ENCODE measurements around the gene SETD2. TPM values are rescaled to one million over a fixed set of nuclear protein-coding genes. Genes with fewer than 3 reads are reported as not detected.

Gene SETD2
- total RNA-seq, 1 donor from 2014 or later = 65.7 TPM

DNA sequence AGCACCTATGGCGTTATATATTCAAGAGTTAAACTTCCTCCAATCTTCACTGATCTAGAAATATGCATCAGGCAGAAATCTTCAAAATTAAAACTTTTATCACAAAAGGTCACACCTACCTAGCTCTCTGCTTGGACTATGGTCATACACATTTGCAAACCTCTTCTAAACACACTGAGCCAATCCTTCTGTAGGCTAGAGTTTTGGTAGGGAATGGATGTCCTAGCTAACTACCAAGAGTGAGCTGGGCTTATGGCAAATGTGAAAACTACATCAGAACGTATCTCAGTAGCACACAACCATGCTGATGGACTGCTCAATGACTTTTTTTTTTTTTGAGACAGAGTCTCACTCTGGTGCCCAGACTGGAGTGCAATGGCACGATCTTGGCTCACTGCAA is 29.6 kb downstream of the SETD2 start:
- H3K4me1 Mint-ChIP-seq = peaks cover 61% of the 10 kb centered on the region
- ChIA-PET CTCF (interaction anchor here (0.6 to 0.9 kb wide), 2 partner anchors 189 to 240 kb away, joined by 3 read pairs; no protein-coding TSS in a partner anchor), POLR2A (no interaction called here)
- H3K36me3 Mint-ChIP-seq (ENCODE audit: low read depth) = peaks cover 7% of the 10 kb centered on the region
- no peak overlapping the region for H3K4me3 Mint-ChIP-seq
- no peaks in the 10 kb centered on the region for H3K9me3 Mint-ChIP-seq
- intact Hi-C loops (cut with micrococcal nuclease) = no loop called here
- ATAC-seq (ENCODE audit: low read depth) = no peak
- H3K27me3 Mint-ChIP-seq = no peaks in the 10 kb centered on the region
- DNase-seq = no peak
- TF ChIP-seq CTCF (IDR thresholded peaks at IDR 0.05) = no peak
- no peak overlapping the region for H3K27ac Mint-ChIP-seq

- DNase-seq = no peak
- ChIA-PET POLR2A (no interaction called here), CTCF (interaction anchor here (0.9 kb wide), 1 partner anchor 190 kb away, joined by 3 read pairs; no protein-coding TSS in a partner anchor)
- no peak for TF ChIP-seq CTCF (IDR thresholded peaks at IDR 0.05)
- Mint-ChIP-seq H3K4me3 (no peak overlapping the region), H3K36me3 (ENCODE audit: low read depth) (peaks cover 8% of the 10 kb centered on the region), H3K27ac (no peak overlapping the region), H3K27me3 (no peaks in the 10 kb centered on the region), H3K4me1 (peaks cover 59% of the 10 kb centered on the region), H3K9me3 (no peaks in the 10 kb centered on the region)
- intact Hi-C loops (cut with micrococcal nuclease) = no loop called here
- ATAC-seq (ENCODE audit: low read depth) = no peak
These were observed 30.3 kb downstream of the SETD2 start for GRCh38 chr3:47133641-47134040.

- DNase-seq = no peak
- Mint-ChIP-seq H3K9me3 (no peaks in the 10 kb centered on the region), H3K27me3 (no peaks in the 10 kb centered on the region), H3K4me3 (no peak overlapping the region), H3K4me1 (peaks cover 51% of the 10 kb centered on the region), H3K36me3 (ENCODE audit: low read depth) (peaks cover 17% of the 10 kb centered on the region), H3K27ac (no peak overlapping the region)
- ChIA-PET CTCF (no interaction called here), POLR2A (interaction anchor here (0.6 to 1.4 kb wide), 2 partner anchors 33 to 58 kb away, joined by 4 to 9 read pairs; partner anchors contain the start of gene SETD2)
- no peak for TF ChIP-seq CTCF (IDR thresholded peaks at IDR 0.05)
- intact Hi-C loops (cut with micrococcal nuclease) = no loop called here
- ATAC-seq (ENCODE audit: low read depth) = no peak
These were observed 33.4 kb downstream of the SETD2 start for GRCh38 chr3:47130557-47130956.

- H3K4me1 Mint-ChIP-seq = peaks cover 33% of the 10 kb centered on the region
- ChIA-PET POLR2A (no interaction called here), CTCF (no interaction called here)
- no peak for DNase-seq
- no peak overlapping the region for H3K27ac Mint-ChIP-seq
- TF ChIP-seq CTCF (IDR thresholded peaks at IDR 0.05) = no peak
- intact Hi-C loops (cut with micrococcal nuclease) = no loop called here
- no peaks in the 10 kb centered on the region for H3K27me3 Mint-ChIP-seq
- no peak for ATAC-seq (ENCODE audit: low read depth)
- H3K4me3 Mint-ChIP-seq = no peak overlapping the region
- H3K9me3 Mint-ChIP-seq = no peaks in the 10 kb centered on the region
- peaks cover 37% of the 10 kb centered on the region for H3K36me3 Mint-ChIP-seq (ENCODE audit: low read depth)
These were observed 35.8 kb downstream of the SETD2 start for GRCh38 chr3:47128137-47128536.

GRCh38 chr3:47123857-47124256 is 40.1 kb downstream of the SETD2 start:
- intact Hi-C loops (cut with micrococcal nuclease) = no loop called here

More at GRCh38 chr3:47123857-47124256, 40.1 kb downstream of the SETD2 start:
- Mint-ChIP-seq H3K4me3 (no peak overlapping the region), H3K36me3 (ENCODE audit: low read depth) (peaks cover 68% of the 10 kb centered on the region), H3K4me1 (peaks cover 21% of the 10 kb centered on the region), H3K27ac (no peak overlapping the region), H3K9me3 (peaks cover 10% of the 10 kb centered on the region), H3K27me3 (no peaks in the 10 kb centered on the region)
- DNase-seq = no peak
- POLR2A ChIA-PET = no interaction called here
- TF ChIP-seq CTCF (IDR thresholded peaks at IDR 0.05) = no peak
- CTCF ChIA-PET = no interaction called here
- no peak for ATAC-seq (ENCODE audit: low read depth)
